ENCODE measurements around the gene SLC36A4. TPM values are rescaled to one million over a fixed set of nuclear protein-coding genes. Genes with fewer than 3 reads are reported as not detected.

SLC36A4 gene
- total RNA-seq, 4 donors from 2014 or later: 5.7 to 16.6 (median 9.4) TPM

- intact Hi-C loops (cut with DNase I): no loop called here
- H3K27ac ChIP-seq: no peak overlapping the region
- no peak for DNase-seq
- H3K27me3 ChIP-seq: peaks cover 0 to 11% (median 0%) of the 10 kb centered on the region in 4 donors
- H3K9me3 ChIP-seq: no peaks in the 10 kb centered on the region
- no peaks in the 10 kb centered on the region for H3K36me3 ChIP-seq
- no peak overlapping the region for H3K4me3 ChIP-seq
- 34 to 58% methylated on average over 2 of the region's 2 CpGs for WGBS, 2 donors
- H3K4me1 ChIP-seq: no peaks in the 10 kb centered on the region
- peak in 1 of 6 experiments; percentile 19 for TF ChIP-seq CTCF (IDR thresholded peaks at IDR 0.05)
- no peak for TF ChIP-seq POLR2A (IDR thresholded peaks at IDR 0.05)
Measured at GRCh38 chr11:93131709-93132108, 66.1 kb downstream of the SLC36A4 start.

DNA sequence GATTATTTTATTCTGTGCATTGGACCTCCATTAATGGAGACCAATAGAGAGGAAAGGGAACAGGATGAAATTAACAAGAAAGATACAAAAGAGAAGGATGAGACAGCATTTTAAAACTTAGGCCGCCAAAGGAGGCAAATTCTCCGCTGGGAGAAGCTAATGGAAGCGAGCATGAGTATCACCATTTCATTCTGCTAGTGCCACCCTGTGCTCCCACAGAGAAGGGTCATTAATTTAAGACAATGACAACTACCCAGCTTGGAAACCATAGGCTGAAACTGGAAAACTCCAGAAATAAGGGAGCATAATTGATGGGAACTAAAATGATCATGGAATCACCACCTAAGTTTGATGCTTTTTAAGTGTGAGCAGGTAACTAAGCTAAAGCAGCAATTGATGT is 69.2 kb downstream of the SLC36A4 start:
- 89 to 91% methylated on average over 3 of the region's 3 CpGs for WGBS, 2 donors
- Histone ChIP-seq H3K4me3 (no peak overlapping the region), H3K27ac (no peak overlapping the region), H3K27me3 (peaks cover 0 to 13% (median 0%) of the 10 kb centered on the region in 4 donors), H3K36me3 (no peaks in the 10 kb centered on the region), H3K9me3 (no peaks in the 10 kb centered on the region), H3K4me1 (no peaks in the 10 kb centered on the region)
- intact Hi-C loops (cut with DNase I): no loop called here
- DNase-seq: no peak
- TF ChIP-seq POLR2A (IDR thresholded peaks at IDR 0.05) (no peak), CTCF (IDR thresholded peaks at IDR 0.05) (no peak)

DNA sequence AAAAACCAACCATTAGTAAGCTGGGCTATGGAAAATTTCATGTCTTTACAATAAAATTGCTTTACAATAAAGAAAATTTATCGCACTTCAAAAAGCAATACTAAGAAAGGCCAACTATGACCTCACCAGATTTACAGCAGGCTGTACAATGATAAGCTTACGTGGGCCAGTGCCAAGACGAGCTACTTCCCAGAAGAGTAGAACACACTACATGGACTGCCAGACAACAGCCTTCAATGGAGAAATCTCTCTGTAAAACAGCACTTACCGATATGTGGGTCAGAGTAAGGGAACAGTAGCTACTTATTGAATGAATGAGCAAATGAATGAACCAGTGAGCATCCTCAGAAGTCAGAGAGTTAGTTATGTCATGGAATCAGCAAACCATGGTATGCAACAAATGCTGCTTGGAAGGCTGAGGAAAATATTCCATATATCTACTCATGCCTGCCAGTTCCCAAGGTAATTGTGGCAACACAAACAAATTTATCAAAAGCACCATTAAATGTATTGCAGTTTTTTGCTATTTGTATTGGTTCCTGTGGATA is 74.4 kb downstream of the SLC36A4 start:
- no peak for DNase-seq
- Histone ChIP-seq H3K27ac (no peak overlapping the region), H3K4me1 (no peaks in the 10 kb centered on the region), H3K4me3 (no peak overlapping the region), H3K27me3 (peaks cover 0 to 15% (median 0%) of the 10 kb centered on the region in 4 donors), H3K9me3 (no peaks in the 10 kb centered on the region), H3K36me3 (no peaks in the 10 kb centered on the region)
- intact Hi-C loops (cut with DNase I): no loop called here
- TF ChIP-seq POLR2A (IDR thresholded peaks at IDR 0.05) (no peak), CTCF (IDR thresholded peaks at IDR 0.05) (no peak)
- WGBS, 2 donors: 61 to 66% methylated on average over 4 of the region's 4 CpGs

GRCh38 chr11:93122535-93123235 is 75.1 kb downstream of the SLC36A4 start:
- TF ChIP-seq POLR2A (IDR thresholded peaks at IDR 0.05): no peak
- no peak for TF ChIP-seq CTCF (IDR thresholded peaks at IDR 0.05)
- 31 to 47% methylated on average over 2 of the region's 2 CpGs for WGBS, 2 donors
- no peak for DNase-seq
- intact Hi-C loops (cut with DNase I): no loop called here
- H3K27me3 ChIP-seq: peaks cover 0 to 13% (median 0%) of the 10 kb centered on the region in 4 donors
- H3K36me3 ChIP-seq: no peaks in the 10 kb centered on the region
- H3K4me3 ChIP-seq: no peak overlapping the region
- H3K27ac ChIP-seq: no peak overlapping the region
- no peaks in the 10 kb centered on the region for H3K9me3 ChIP-seq
- H3K4me1 ChIP-seq: no peaks in the 10 kb centered on the region

DNA sequence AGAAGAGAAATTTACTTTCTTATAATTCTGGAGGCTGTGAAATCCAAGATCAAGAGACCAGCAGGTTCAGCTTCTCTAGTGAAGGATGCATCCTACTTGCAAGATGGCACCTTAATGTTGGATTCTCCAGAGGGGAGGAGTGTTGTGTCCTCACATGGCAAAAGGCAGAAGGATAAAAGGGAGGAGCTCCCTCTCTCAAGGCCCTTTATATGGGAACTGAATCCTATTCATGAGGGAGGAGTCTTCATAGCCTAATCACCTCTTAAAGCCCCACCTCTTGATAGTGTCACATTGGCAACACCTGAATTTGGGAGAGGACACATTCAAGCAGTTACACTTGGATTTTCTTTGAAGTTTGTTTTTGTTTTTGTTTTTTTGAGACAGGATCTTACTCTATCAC is 79.5 kb downstream of the SLC36A4 start:
- H3K4me1 ChIP-seq: no peaks in the 10 kb centered on the region
- intact Hi-C loops (cut with DNase I): no loop called here
- H3K4me3 ChIP-seq: no peak overlapping the region
- H3K27ac ChIP-seq: no peak overlapping the region
- H3K27me3 ChIP-seq: peaks cover 0 to 9% (median 0%) of the 10 kb centered on the region in 4 donors
- TF ChIP-seq POLR2A (IDR thresholded peaks at IDR 0.05) (no peak), CTCF (IDR thresholded peaks at IDR 0.05) (no peak)
- no peaks in the 10 kb centered on the region for H3K9me3 ChIP-seq
- H3K36me3 ChIP-seq: no peaks in the 10 kb centered on the region
- no peak for DNase-seq

All from esophagus squamous epithelium (tissue), 5 donors.